ENCODE measurements around the gene UBE2QL1. TPM values are rescaled to one million over a fixed set of nuclear protein-coding genes. Genes with fewer than 3 reads are reported as not detected.

UBE2QL1 gene
- total RNA-seq, 1 donor from 2014 or later, result not detected

- intact Hi-C loops (cut with micrococcal nuclease), result no loop called here
Observed at GRCh38 chr5:6475626-6476312, 27.1 kb downstream of the UBE2QL1 start.

- intact Hi-C loops (cut with micrococcal nuclease), result no loop called here
Observed at GRCh38 chr5:6476313-6476661, 27.6 kb downstream of the UBE2QL1 start.

GRCh38 chr5:6478793-6479192 is 30.1 kb downstream of the UBE2QL1 start:
- intact Hi-C loops (cut with micrococcal nuclease), result no loop called here

GRCh38 chr5:6480133-6481051 is 31.7 kb downstream of the UBE2QL1 start:
- intact Hi-C loops (cut with micrococcal nuclease), result no loop called here

- intact Hi-C loops (cut with micrococcal nuclease), result no loop called here
Observed at GRCh38 chr5:6482735-6483134, 34.1 kb downstream of the UBE2QL1 start.

- intact Hi-C loops (cut with micrococcal nuclease), result no loop called here
Observed at GRCh38 chr5:6483880-6484382, 35.3 kb downstream of the UBE2QL1 start.

GRCh38 chr5:6484446-6484845 is 35.8 kb downstream of the UBE2QL1 start:
- intact Hi-C loops (cut with micrococcal nuclease), result no loop called here

DNA sequence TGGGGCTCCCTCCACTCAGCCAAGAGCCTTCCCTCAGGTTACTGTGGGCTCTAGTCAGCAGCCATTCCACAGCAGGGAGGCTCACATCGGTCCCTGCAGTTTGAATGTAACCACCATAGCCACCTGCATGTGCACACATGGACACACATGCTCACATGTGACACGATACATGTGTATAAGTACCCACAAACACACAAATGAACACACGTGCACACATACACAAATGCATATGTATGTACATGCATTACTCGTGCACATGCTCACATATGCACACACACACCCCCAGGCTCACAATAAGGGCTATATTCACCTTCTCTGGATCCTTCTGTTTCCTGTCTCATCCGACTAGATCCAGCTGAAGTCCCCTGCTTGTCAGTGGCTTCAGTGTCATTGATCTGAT is 36.2 kb downstream of the UBE2QL1 start:
- intact Hi-C loops (cut with micrococcal nuclease), result no loop called here

GRCh38 chr5:6485441-6485840 is 36.8 kb downstream of the UBE2QL1 start:
- intact Hi-C loops (cut with micrococcal nuclease), result no loop called here

DNA sequence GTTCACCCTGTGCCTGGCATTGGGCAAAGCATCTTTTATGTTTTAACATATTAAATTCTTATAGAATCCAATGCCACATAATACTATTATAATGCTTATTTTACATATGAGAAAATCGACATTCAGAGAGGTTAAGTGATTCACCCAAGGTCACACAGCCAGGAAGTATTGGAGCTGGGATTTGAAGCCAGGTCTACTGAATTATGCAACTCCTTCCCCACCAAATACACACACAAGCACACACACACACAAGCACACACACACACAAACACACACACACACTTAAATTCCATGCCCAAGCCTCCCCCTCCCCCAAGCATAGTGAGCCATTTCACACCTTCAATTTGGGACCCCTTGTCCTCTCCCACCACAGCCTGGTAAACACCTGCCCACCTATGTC is 37.4 kb downstream of the UBE2QL1 start:
- intact Hi-C loops (cut with micrococcal nuclease), result no loop called here

- intact Hi-C loops (cut with micrococcal nuclease), result no loop called here
Observed at GRCh38 chr5:6487081-6487480, 38.4 kb downstream of the UBE2QL1 start.

DNA sequence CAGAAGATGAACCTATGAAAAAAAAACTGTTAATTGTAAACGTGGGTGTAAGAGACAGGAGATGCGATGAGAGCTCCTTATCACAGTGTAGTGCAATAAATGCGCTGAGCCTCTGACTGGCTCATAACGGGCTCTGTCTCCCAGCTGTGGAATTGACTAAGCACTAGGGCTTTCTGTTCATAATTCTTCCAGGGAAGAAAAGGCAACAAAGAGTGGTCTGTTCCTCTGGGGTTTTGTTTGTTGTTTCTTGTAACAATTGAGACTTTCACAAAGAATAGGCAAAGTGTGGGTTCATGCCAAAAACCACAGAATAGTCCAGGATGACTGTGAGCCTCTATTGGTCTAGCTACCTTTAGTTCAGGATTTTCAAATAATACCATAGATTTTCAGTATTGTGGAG is 39.4 kb downstream of the UBE2QL1 start:
- intact Hi-C loops (cut with micrococcal nuclease), result no loop called here

DNA sequence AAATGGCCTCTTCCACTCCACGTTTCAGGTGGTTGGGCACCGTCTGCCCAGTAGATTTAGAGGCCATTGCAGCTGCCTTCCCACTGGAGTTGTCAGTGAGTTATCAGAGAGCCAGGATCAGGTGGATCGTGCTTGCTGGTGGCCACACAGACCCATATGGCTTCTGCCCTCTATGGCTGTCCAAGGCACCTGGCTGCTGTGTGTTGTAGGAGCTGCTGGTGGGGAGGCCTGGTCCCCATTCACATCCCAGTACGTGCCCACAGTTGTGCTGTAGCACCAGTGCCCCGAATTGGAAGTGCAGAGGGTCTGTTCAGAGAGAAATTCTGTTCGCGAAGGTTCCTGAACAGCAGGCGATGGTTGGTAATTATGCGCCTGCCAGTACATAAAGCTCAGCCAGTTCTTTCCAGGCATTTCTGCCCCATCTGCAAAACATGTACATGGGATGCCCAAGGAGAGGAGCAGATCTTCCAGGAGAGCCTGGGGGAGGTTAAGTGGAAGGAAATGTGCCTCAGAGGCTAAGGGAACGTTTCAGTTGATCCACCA is 41.1 kb downstream of the UBE2QL1 start:
- intact Hi-C loops (cut with micrococcal nuclease), result loop anchor here (10.0 kb wide), 3 partner anchors 95 to 1365 kb away; partner anchors contain the start of genes CFAP90 and TENT4A

DNA sequence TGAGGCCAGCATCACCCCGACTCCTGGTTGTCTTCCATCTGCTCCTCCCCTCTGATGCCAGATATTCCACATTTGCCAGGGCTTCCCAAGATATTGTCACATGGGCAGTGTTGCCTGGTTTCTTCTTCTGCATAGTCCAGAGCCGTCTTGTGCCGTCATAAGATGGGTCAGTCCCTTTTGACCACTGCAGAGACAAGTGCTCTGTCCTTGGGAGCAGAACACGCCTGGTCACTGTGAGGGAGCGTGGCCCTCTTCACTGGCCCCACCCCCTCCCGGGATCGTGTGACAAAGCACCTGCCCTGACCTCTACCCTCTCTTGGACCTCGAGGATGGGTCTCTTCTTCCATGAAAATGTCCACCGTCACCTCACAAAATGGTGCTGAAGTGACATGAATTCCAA is 41.6 kb downstream of the UBE2QL1 start:
- intact Hi-C loops (cut with micrococcal nuclease), result loop anchor here (10.0 kb wide), 3 partner anchors 95 to 1365 kb away; partner anchors contain the start of genes CFAP90 and TENT4A

DNA sequence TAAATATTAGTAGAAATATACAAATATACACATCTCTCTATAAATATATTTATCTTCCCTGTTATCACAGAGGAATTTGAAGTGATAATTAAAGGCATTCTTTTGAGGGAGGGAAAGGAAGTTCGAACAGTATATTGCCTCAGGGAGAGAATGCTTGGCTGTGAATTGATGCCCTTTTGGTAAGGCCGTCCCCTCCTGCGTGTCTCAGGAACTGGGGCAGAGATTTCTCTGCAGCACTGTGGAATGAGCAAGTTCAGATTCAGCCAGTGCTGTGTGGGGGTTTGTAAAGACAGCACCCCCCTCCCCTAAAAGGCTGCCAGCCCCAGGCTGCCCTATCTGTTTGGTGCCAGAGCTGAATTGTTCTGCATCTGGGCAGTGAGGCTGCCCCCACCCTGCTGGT is 42.0 kb downstream of the UBE2QL1 start:
- intact Hi-C loops (cut with micrococcal nuclease), result loop anchor here (10.0 kb wide), 3 partner anchors 94 to 1364 kb away; partner anchors contain the start of genes CFAP90 and TENT4A

DNA sequence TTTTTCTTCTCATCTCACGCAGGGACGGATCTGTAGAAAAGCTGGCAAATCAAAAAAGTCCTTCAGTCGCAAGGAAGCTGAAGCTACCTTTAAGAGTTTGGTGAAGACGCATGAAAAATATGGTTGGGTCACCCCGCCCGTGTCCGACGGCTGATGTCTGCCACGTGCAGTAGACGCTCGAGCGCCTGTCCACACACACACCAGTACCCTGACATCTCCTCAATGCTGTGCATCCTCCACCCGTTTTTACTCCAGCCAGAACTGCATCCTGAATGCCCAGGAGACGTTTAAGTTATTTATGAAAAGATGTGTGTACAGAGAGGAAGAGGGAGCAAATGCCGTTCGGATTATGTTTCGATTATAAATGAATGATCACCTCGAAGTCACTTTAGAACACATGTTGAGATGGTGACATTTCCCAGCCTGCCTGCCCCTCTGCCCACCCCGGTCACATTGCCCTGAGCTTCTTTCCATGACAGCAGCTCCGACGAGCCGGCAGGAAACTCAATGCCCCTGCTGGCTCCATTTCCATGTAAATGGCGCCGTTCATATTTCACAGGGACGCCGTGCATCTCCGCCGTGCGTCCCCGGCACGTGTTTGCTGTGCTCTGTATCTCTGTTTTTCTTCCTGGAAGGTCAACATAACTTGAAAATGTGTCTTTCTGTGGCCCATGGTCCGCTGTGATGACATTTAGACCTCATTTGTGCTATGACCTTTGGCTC is 42.7 kb downstream of the UBE2QL1 start:
- intact Hi-C loops (cut with micrococcal nuclease), result loop anchor here (10.0 kb wide), 3 partner anchors 93 to 1363 kb away; partner anchors contain the start of genes CFAP90 and TENT4A

DNA sequence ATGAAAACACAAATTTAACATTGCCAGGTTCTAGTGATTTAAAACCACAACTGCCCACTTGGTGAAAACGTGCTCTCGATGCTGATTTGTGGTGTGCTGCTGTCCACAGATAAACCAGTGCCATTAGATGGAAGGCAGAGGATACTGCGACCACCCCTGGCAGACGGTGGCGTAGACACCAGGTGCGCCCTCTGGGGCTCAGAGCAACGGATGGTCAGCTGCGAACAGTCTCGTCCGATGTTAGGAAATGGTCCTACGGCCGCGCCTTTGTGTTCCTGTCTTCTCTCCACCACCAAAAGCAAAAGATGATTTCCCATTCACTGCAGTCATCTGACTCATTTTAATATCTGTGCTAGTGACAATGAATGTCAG is 43.2 kb downstream of the UBE2QL1 start:
- intact Hi-C loops (cut with micrococcal nuclease), result loop anchor here (10.0 kb wide), 3 partner anchors 93 to 1363 kb away; partner anchors contain the start of genes CFAP90 and TENT4A

- intact Hi-C loops (cut with micrococcal nuclease), result loop anchor here (10.0 kb wide), 3 partner anchors 92 to 1362 kb away; partner anchors contain the start of genes CFAP90 and TENT4A
Observed at GRCh38 chr5:6492934-6493333, 44.3 kb downstream of the UBE2QL1 start.

DNA sequence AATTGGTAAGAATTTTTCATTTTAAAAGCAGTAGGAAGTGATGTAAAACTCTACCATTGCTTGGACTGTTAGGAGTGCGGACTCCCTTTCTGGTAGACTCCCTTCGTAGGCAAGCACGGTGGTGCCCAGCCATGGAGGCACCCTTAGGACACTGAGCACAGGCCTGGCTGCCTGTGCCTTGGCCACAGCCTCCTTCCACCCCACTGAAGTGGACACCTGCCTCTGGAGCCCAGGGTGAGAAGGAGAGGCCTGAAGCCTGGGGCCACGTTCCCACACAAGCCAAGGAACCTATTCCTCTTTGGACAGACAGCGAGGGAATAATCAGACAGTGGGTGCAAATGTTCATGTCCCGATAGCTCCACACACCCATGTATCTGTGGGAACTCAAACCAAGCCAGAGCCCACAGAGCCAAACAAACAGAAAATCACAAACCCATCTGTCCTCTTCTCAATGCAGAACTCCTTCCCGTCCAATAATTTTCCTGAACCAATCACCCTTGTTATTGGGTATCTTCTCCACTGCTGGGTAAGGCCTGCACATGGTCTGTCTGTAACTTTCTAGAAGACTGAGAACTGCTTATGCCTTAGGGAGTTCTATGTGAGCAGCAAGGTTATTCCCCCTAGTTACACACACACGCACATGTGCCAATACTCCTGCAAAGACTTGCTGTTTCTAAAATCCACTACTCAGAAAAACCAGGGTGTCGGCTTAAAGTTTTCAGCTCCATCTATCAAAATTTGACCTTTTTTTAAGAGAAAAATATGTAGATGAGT is 45.2 kb downstream of the UBE2QL1 start:
- intact Hi-C loops (cut with micrococcal nuclease), result loop anchor here (10.0 kb wide), 3 partner anchors 91 to 1361 kb away; partner anchors contain the start of genes CFAP90 and TENT4A

DNA sequence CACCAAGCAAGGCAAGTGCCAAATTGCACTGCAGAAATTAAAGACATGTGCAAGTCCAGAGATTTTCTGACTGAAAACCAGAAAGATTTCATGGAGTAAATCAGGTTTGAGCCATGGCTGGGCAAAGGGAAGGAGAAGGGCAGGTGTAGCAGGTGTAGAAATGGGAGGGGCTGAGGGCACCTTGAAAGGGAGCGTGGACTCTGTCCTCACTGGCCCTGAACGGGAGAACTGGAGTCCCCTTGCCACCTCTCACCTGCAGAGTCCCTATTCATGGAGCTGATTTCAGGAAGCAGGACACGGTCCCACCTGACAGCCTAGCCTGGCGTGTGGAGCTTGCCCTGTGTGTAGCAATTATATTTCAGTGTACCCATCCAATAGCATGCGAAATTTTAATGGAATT is 46.3 kb downstream of the UBE2QL1 start:
- intact Hi-C loops (cut with micrococcal nuclease), result loop anchor here (10.0 kb wide), 3 partner anchors 90 to 1360 kb away; partner anchors contain the start of genes CFAP90 and TENT4A

Measured in T-helper 2 cell treated with Interferon-gamma antibody and Interleukin-4, amounts not matched to agents 100 ng/mL and 5 ng/mL, for 36 hours (primary cell).